IPS-NIHi11 (cell line): ENCODE data around the gene GOLGA3.
"Not testable (repeated sequence)": the region's sequence is repeated elsewhere in the genome, so short reads cannot be mapped to it uniquely, and the experiment has no call there.

ENCODE experiments used
- DNase-seq: peaks from one replicate; pipeline ENCODE4 v3.0.0; 2012; ENCODE audit warnings: mixed read lengths, low spot score

Gene GOLGA3

GRCh38 chr12:132842449-132843045 lies 13.9 kb upstream of the GOLGA3 start:
- no peak for DNase-seq

- no peak for DNase-seq
Measured at GRCh38 chr12:132841151-132841550, 12.5 kb upstream of the GOLGA3 start.

- no peak for DNase-seq
Measured at GRCh38 chr12:132840536-132840935, 11.9 kb upstream of the GOLGA3 start.

- no peak for DNase-seq
Measured at GRCh38 chr12:132839558-132840235, 11.0 kb upstream of the GOLGA3 start.

- no peak for DNase-seq
Measured at GRCh38 chr12:132838410-132839080, 9.9 kb upstream of the GOLGA3 start.

GRCh38 chr12:132837693-132838409 lies 9.2 kb upstream of the GOLGA3 start:
- DNase-seq, result no peak

- no peak for DNase-seq
Measured at GRCh38 chr12:132836795-132837331, 8.2 kb upstream of the GOLGA3 start.

GRCh38 chr12:132836230-132836629 lies 7.6 kb upstream of the GOLGA3 start:
- not testable (repeated sequence) for DNase-seq

GRCh38 chr12:132835076-132836025 lies 6.7 kb upstream of the GOLGA3 start:
- no peak for DNase-seq

GRCh38 chr12:132834181-132834711 lies 5.6 kb upstream of the GOLGA3 start:
- DNase-seq, result no peak

- no peak for DNase-seq
Measured at GRCh38 chr12:132833341-132833740, 4.7 kb upstream of the GOLGA3 start.

- no peak for DNase-seq
Measured at GRCh38 chr12:132831771-132832170, 3.1 kb upstream of the GOLGA3 start.

GRCh38 chr12:132827763-132828703 lies 636 bp downstream of the GOLGA3 start:
- DNase-seq, result no peak

- DNase-seq, result no peak
Measured at GRCh38 chr12:132825861-132826260, 2.8 kb downstream of the GOLGA3 start.

- no peak for DNase-seq
Measured at GRCh38 chr12:132825089-132825488, 3.6 kb downstream of the GOLGA3 start.

- no peak for DNase-seq
Measured at GRCh38 chr12:132824053-132824452, 4.6 kb downstream of the GOLGA3 start.

- DNase-seq, result no peak
Measured at GRCh38 chr12:132818562-132818961, 10.1 kb downstream of the GOLGA3 start.

- DNase-seq, result no peak
Measured at GRCh38 chr12:132814232-132814631, 14.4 kb downstream of the GOLGA3 start.

- no peak for DNase-seq
Measured at GRCh38 chr12:132813443-132813842, 15.2 kb downstream of the GOLGA3 start.
